ENCODE data around the gene DAP. TPM values are rescaled to one million over a fixed set of nuclear protein-coding genes. Genes with fewer than 3 reads are reported as not detected.

Gene DAP, protein sequence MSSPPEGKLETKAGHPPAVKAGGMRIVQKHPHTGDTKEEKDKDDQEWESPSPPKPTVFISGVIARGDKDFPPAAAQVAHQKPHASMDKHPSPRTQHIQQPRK
- 25.8 and 45.9 TPM in 2 replicates for total RNA-seq

- DNase-seq (ENCODE audit: low read depth) = no peak
- TF ChIP-seq, protein P1, sequence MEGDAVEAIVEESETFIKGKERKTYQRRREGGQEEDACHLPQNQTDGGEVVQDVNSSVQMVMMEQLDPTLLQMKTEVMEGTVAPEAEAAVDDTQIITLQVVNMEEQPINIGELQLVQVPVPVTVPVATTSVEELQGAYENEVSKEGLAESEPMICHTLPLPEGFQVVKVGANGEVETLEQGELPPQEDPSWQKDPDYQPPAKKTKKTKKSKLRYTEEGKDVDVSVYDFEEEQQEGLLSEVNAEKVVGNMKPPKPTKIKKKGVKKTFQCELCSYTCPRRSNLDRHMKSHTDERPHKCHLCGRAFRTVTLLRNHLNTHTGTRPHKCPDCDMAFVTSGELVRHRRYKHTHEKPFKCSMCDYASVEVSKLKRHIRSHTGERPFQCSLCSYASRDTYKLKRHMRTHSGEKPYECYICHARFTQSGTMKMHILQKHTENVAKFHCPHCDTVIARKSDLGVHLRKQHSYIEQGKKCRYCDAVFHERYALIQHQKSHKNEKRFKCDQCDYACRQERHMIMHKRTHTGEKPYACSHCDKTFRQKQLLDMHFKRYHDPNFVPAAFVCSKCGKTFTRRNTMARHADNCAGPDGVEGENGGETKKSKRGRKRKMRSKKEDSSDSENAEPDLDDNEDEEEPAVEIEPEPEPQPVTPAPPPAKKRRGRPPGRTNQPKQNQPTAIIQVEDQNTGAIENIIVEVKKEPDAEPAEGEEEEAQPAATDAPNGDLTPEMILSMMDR (conservative IDR thresholded peaks at IDR 0.05; ENCODE audit: low read depth, low read length) = no peak
- peak within 1 kb of the TSS; percentile 72 for H3K4me3 ChIP-seq (ENCODE audit: low read depth, low read length)
Observed at GRCh38 chr5:10761185-10761932, at the start of gene DAP. DAP (minus strand) TSS chr5:10761234; CDS start chr5:10761068, 166 bp downstream.

DNA sequence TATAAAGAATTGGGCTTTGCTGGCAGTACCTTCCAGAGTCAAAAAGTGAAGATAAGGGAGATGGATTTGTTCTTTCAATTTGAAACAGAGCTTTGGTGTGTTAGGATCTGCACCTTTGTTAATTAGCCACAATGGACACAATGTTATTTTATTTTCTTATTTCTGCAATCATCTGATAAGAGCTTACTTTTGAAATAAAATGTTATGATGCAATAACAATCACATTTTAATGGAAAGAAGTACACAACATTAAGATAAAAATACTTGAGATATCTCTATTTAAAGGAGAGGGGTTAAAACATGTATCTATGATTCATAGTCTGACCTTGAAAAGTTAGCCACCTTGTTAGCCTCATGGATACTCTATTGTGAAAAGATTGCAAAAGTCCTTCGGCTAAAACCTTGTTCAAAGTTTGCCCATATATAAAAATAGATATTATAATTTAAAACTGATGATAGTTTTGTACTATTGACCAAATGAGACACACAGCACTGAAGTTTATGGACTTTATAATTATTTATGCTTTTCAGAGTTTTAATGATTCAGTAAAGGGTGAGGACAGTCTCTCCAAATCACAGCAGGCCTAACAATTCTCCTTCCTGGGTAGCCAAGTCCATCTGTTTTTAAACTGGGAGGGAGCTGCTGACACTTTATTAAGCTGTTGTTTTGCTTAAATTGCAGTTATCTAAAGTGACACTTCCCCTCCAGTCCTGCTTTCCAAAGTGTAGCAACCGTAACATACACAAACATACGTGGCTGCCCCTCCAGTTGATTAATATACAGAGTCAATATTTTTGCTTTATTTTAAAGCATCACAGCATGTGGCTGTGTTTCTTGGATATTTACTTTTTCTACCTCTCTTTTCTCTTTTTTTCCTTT lies 47.6 kb upstream of the DAP start:
- DNase-seq (ENCODE audit: low read depth) = no peak
- H3K4me3 ChIP-seq (ENCODE audit: low read depth, low read length) = no peak overlapping the region
- TF ChIP-seq, protein P1 (conservative IDR thresholded peaks at IDR 0.05; ENCODE audit: low read depth, low read length) = no peak

GRCh38 chr5:10801931-10802666 lies 41.1 kb upstream of the DAP start:
- no peak overlapping the region for H3K4me3 ChIP-seq (ENCODE audit: low read depth, low read length)
- DNase-seq (ENCODE audit: low read depth) = no peak
- TF ChIP-seq, protein P1 (conservative IDR thresholded peaks at IDR 0.05; ENCODE audit: low read depth, low read length) = peak; percentile 28

- TF ChIP-seq, protein P1 (conservative IDR thresholded peaks at IDR 0.05; ENCODE audit: low read depth, low read length) = no peak
- no peak for DNase-seq (ENCODE audit: low read depth)
- H3K4me3 ChIP-seq (ENCODE audit: low read depth, low read length) = no peak overlapping the region
Observed at GRCh38 chr5:10800852-10801251, 39.8 kb upstream of the DAP start.

GRCh38 chr5:10797261-10797660 lies 36.2 kb upstream of the DAP start:
- DNase-seq (ENCODE audit: low read depth) = no peak
- no peak overlapping the region for H3K4me3 ChIP-seq (ENCODE audit: low read depth, low read length)
- TF ChIP-seq, protein P1 (conservative IDR thresholded peaks at IDR 0.05; ENCODE audit: low read depth, low read length) = no peak

- DNase-seq (ENCODE audit: low read depth) = no peak
- TF ChIP-seq, protein P1 (conservative IDR thresholded peaks at IDR 0.05; ENCODE audit: low read depth, low read length) = no peak
- no peak overlapping the region for H3K4me3 ChIP-seq (ENCODE audit: low read depth, low read length)
Observed at GRCh38 chr5:10793785-10794184, 32.8 kb upstream of the DAP start.

Data from epithelial cell of proximal tubule (primary cell).